LHCN-M2 (cell line): ENCODE data around the gene ERC1. TPM values are rescaled to one million over a fixed set of nuclear protein-coding genes. Genes with fewer than 3 reads are reported as not detected.
"Not testable (repeated sequence)": the region's sequence is repeated elsewhere in the genome, so short reads cannot be mapped to it uniquely, and the experiment has no call there.

Source experiments
- DNase-seq: peaks from one replicate; pipeline ENCODE4 v3.0.0-alpha.2; 2012; ENCODE audit warnings: low read depth
- total RNA-seq: library from RNA; depleted of rRNA; stranded (reverse); fragments of >200 nt; gene quantifications from 2 replicates; pipeline ENCODE4 v1.2.3, GENCODE V29; 2014

The ERC1 gene
- total RNA-seq, 1 experiment from 2014 or later: 19.3 TPM

DNA sequence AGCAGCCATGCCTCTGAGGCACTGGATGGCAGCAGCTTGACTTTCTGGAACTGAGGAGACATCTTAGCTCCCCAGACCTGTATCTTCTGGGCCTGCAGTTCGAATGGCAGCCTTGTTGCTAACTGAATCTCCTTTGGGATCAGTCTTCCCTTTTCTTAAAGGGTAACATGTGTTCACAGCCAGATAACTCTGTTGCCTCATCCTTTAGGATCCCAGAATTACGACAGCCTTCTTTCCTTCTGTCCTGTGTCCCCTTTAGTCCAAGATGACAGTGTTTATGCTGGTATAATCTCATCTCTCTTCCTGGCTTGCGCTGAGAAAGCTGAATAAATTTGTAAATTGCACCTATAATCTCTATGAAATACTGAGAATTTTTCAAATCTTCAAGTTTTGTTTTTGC, 9.1 kb upstream of the ERC1 start:
- DNase-seq: no peak

DNA sequence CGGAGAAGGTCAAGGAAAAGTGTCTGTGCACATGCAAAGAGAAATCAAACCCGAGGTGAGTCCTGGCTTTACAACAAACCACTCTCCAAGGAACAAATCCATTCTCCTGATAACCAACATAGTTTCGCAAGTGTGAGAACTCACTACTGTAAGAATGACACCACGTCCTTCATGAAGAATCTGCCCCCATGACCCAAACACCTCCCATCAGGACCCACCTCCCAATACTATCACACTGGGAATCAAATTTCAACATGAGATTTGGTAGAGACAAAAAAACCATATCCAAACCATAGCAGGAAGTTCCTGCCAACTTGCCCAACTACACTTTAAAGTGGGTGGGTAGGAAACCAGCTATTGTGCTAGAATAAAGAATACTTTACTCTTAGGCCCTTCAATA, 2.4 kb upstream of the ERC1 start:
- DNase-seq: no peak

DNA sequence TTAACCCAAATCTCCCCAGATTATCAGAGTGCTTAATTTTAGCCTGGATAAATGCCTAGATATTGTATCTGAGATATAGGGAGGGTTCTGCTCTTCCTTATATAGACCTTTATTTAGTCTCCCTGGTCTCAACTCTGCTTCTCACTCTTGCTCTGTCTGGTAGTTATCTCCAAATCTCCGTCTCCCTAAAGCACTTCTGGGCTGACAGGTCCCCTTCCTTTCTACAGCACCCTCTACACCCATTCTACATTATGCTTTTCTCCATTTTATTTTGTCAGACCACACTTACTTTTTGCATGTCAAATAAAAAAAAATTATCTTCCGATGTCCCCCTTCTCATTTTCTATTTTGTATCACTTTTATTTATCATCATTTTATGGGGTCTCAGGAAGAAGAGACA, 2.0 kb upstream of the ERC1 start:
- no peak for DNase-seq

DNA sequence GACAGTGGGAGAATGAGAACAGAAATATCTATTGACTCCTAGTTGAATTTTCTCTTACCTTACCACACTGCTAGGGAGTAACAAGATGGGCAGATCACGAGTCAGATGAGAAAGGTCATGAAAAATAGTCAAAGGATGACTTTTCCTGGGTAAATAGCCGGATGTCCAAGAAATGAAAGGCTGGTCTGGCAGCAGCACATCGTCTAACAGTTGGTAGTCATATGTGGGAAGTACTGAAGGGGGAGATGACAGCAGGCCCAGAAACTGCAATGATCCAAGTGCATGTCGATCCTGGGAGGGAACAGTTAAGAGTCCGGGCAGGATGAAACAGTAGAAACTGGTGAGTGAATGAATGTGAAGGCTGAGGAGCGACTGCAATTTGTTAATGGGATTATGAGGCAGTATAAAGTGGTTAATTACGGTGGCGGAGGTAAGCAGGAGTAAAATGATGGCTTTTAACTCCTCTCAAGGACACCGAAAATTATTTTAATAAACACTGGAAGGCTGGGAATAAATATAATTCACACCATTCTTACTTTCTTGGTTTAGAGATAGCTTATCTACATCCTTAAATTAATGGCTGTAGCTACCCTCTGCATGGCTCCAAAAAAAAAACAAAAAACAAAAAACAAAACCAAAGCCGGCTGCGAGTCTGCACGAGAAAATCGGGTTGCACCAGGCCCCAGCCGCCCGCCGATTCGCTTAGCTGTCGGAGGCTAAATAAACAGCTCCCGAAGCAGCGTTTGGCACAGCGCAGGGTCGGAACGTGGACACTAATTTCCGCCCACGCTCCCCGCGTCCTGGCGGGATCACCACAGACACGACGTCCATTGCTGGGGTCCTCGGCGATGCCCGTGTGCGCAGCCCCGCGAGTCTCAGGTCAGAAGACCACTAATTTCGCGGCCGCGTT, 1.0 kb upstream of the ERC1 start:
- peak; percentile 79 for DNase-seq

DNA sequence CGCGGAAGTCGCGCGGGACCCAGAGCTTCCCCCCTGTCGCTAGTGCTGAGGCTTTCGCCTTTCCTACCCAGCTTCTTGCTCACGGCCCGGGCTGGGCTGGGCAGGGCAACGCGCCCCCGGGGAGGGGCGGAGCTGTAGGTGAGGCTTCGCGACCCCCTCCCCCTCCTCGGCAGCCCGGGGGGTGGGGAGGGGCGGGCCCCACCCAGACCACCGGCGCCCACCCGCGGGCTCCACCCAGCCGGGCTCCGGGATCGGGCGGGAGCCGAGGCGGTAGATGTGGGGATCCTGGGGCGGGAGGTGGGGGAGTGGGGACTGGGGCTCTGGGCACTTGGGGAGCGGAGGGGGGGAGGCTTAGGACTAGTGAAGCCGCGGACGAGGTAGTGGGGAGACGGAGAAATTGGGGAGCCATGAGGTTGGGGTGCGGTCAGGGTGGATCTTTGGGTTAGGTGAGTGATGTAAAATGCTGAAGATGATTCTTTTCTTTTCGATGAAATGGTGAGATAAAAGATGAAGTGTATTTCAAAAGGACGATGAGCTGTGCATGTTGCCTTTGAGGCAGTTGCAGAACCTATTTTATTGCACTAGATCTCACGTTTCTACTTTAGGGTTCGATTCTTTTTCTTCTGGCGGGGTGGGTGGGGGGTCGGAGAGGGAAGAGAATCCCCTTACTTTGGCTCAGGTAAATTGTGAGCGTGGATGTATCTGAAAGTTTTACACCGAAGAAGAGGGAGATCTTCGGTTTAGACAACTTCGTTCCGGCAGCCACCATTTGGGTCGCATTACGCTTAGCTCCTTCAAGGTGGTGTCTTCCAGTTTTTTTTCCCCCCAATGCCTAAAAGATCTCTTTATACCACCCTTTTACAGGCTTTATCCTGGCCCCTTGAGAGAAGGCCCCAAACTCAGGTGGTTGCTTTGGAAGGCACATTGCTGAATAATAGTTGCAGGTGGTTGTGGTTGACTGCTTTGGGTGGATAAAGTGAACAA, 619 bp downstream of the ERC1 start:
- DNase-seq: no peak

DNA sequence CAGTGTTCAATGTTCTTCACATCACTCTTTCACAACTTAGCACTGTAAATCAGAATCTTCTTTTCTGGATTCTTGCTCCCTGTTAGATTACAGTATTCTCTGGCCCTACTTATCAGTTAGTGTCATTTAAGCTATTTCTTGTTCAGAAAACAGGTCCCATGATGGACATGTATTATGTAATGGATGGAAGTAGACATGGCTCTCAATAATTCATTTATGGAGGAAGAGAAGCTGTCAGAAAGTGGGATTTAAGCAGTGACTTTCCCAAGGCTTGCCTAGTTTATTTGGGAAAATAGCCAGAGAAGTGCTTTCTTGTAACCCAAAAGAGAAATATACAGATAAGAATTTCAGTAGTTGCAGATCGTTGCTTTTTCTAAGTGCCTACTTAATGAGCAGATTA, 1.6 kb downstream of the ERC1 start:
- no peak for DNase-seq

DNA sequence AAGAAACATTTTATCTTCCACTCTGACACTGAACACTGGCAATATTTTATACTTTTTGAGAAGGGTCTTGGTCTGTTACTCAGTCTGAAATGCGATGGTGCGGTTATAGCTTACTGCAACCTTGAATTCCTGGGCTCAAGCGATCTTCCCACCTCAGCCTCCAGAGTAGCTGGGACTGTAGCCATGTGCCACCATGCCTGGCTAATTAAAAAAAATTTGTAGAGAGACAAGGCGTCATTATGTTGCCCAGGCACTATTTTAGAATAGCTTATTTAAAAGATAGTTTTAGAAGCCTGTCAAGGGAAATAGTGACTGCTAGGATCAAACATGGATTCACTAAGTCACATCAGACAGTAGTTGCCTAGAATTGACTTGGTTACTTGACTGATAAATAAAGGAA, 5.9 kb downstream of the ERC1 start:
- no peak for DNase-seq

DNA sequence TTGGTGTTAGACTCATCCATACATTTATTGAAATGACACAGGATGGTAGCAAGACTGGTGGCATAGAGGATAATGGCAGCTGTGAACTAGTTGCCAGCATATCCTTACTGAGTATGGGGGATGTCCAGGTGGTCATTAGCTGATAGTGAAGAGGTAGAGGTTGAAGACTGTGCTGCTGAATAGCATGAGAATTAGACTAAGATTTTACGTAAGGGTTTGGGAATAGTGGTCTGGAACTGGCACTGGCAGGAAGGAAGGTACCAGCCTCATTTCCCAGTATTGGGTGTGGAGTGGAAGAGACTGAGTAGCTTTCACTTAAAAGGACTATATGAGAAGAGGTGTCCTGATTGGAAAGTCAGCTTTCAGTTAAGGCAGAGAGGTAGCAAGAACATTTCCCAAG, 6.5 kb downstream of the ERC1 start:
- DNase-seq: no peak

DNA sequence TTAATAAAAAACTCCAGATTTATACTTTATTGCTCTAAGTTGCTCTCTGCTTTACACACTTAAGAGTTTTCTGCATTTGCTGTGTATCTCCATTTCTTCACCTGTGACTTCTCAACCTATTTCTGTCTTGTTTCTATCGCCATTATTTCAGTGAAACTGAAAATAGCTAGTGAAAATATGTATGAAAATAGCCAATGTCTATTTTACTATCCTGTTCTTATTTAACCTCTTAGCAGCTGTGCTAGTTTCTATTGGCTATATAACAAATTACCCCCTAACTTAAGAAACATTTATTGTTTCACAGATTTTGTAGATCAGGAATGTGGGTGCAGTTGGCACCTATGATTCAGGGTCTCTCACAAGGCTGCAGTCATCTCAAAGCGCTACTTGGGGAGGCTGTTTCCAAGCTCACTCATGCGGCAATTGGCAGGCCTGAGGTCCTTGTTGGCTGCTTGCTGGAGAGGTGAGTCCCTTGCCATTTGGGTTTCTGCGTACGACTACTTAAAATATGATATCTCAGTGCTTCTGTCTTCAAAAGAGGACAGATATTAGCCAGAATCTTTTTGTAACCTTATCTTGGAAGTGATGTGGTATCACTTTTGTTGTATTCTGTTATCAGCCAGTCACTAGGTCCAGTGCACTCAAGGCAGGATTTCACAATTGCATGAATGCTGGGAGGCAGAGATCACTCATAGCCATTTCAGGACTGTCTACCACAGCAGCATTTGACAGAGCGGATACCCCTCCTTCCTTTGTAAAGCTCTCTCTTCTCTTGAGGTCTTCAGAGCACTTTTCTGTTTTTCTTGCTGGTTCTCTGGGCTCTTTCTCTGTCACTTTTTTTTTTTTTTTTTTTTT, 7.2 kb downstream of the ERC1 start:
- no peak for DNase-seq

DNA sequence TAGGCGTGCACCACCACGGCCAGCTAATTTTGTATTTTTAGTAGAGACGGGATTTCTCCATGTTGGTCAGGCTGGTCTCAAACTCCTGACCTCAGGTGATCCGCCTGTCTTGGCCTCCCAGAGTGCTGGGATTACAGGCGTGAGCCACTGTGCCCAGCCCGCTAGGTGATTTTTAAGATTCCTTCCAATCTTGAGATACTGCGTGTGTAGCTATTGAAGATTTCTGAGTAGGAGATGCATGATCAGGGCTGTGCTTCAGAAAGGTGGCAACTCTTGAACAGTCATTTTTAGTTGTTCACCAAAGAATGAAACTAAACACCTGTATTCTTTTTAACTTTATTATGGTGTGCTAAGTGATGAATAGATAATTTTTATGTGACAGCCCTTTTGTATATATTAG, 8.7 kb downstream of the ERC1 start:
- not testable (repeated sequence) for DNase-seq

DNA sequence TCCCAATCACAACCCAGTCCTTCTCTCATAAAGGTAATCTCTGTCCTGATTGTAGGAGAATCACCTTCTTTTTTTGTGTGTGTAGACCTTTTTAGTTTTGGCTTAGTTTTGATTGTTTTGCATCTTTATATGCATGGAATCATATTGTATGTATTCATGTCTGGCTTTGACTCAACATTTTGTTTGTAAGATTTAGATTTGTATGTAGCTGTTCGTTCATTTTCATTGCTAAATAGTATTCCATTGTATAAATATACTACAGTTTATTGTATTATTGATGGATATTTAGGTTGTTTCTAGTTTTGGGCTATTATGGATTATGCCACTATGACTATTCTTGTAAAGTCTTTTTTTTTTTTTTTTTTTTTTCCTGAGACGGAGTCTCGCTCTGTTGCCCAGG, 10.5 kb downstream of the ERC1 start:
- DNase-seq: no peak

DNA sequence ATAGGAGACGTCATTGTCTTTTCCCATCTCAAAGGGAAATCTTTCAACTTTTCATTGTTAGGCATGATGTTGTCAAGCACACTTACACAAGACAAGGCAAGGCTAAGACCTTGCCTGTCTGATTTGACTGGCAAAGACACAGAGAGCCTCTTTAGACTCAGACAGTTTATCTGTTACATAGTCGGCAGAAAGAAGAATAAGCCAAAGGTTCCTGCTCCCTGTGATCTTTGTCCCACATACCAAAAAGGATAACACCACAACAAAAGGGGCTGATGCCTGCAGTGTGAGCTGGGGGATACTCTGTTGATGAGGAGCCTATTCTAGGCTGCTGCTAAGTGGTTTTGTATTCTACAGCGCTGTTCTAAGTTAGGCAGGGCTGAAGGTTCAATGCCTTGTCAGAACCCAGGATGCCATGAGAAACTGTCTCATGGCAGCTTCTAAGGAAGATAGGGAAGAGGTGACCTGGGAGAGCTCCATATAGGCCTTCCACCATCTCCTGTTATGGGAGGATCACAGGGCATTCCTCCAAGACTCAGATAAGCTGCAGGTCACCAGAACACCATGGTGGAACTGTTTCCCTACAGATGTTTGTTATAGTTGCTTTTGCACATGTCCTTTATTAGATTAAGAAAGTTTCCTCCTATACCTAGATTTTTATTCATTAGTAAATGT, 12.7 kb downstream of the ERC1 start:
- no peak for DNase-seq

DNA sequence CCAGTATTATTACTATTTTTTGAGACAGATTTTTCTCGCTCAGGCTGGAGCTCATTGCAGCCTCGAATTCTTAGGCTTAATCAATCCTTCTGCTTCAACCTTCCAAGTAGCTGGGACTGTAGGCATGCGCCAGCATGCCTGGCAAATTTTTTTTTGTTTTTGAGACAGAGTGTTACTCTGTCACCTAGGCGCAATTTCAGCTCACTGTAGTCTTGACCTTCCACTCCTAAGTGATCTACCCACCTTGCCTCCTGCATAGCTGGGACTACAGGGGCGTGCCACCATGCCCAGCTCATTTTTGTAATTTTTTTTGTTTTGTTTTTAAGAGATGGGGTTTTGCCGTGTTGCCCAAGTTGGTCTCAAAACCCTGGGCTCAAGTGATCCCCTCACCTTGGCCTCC, 15.2 kb downstream of the ERC1 start:
- DNase-seq: no peak

DNA sequence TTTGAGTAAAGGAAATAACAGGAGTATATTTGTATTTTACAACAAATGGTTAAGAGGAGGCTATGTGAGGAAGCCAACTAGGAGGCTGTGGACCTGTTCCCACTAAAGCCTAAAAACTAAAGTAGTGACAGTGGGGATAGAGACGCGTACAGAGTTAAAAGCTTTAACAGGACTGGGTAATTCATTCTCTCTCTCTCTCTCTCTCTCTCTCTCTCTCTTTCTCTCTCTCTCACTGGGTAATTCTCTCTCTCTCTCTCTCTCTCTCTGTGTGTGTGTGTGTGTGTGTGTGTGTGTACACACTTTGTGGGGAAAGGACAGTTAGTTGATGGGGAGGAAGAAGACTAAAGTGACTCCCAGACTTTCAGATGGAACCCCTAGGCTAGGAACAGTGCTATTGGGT, 16.3 kb downstream of the ERC1 start:
- DNase-seq: no peak

DNA sequence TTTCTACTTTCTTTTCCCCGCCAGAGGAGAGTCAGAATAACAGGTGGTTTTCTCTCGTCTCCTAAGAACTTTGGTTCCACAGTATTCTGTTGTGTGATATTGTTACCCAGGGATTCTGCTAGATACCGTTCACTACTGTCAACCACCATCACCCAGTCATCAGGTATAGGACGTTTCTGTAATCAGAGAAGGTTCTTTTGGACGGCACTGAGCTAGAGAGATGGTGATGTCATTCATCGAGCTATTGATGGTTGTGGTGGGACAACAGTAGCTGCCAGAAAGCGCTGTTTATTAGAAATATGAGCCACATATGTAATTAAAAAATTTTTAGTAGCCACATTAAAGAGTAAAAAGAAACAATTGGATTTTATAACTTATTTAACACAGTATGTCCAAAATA, 17.0 kb downstream of the ERC1 start:
- no peak for DNase-seq

DNA sequence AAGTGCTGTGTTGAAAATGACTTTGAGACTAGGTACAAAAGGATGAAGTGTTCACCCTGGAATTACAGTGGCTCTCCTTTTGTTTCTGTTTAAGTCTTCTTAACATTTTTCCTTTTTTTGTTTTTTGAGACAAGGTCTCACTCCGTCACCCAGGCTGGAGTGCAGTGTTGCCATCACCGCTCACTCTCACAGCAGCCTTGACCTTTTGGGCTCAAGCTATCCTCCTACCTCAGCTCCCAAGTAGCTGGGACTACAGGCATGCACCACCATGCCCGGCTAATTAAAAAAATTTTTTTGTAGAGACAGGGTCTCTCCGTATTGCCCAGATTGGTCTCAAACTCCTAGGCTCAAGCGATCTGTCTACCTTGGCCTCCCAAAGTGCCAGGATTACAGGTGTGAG, 20.1 kb downstream of the ERC1 start:
- DNase-seq: no peak

DNA sequence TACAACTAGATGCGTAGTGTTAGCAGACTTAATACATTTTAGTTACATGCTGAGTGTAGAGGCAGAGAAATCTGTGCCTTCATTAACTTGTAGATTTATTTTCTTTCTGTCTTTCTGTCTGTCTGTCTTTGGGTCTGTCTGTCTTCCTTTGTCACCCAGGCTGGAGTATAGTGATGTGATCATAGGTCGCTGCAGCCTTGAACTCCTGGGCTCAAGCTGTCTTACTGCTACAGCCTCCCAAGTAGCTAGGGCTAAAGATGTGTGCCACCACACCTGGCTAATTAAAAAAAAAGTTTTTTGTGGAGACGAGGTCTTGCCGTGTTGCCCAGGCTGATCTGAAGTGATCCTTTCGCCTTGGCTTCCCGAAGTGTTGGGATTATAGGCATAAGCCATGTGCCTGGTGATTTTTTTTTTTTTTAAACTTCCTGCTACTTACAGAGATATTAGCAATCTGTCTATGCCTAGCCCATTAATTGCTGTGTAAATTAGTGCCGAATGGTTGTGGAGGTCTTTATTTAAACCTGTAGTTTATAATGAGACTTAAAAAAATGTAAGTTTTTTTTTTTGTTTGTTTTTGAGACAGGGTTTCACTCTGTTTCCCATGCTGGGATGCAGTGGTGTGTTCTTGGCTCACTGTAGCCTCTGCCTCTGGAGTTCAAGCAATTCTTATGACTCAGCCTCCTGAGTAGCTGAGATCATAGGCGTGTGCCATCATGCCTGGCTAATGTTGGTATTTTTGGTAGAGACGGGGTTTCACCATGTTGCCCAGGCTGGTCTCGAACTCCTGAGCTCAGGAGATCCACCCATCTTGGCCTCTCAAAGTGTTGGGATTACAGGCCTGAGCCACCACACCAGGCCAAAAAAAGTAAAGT, 22.8 kb downstream of the ERC1 start:
- peak; percentile 80 for DNase-seq

DNA sequence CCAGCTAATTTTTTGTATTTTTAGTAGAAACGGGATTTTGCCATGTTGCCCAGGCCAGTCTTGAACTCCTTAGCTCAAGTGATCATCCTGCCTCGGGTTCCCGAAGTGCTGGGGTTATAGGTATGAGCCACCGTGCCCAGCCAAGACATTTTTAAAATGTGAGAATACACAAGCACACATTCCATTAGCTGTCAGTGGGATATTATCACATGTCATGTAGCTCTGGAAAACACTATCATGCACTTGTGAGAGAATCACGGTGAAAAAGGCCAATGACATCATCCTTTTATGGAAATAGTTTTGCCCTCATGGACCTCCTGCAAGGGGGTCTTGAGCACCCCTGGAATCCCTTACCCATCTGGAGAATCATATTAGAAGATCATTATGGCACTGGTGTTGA, 28.3 kb downstream of the ERC1 start:
- no peak for DNase-seq

DNA sequence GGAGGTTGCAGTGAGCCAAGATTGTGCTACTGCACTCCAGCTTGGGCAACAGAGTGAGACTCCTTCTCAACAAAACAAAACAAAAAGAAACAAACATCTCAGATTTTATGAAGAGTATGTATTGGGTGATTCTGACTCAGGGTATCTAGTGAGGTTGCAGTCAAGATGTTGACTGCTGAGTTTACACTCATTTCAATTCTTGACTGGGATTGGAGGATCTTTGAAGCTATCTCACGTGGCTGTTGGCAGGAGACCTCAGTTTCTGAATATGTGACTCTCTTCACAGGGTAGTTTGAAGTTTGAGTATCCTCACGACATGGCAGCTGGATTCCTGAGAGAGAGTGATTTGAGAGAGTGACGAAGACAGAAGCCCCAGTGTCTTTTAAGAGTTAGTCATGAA, 29.4 kb downstream of the ERC1 start:
- no peak for DNase-seq
